HFF-Myc (cell line): ENCODE measurements around the gene APBA3.

Experiments
- DNase-seq: peaks from one replicate; pipeline ENCODE4 v3.0.0-alpha.2; 2011; ENCODE audit warnings: low read depth; ENCODE audit errors: extremely low read depth
- H3K4me3 ChIP-seq: replicated peaks from 2 replicates; pipeline ENCODE4 v1.5.1; 2011; ENCODE audit warnings: low read depth, mild to moderate bottlenecking, control low read depth, low read length
- TF ChIP-seq, protein P1 (sequence below): IDR thresholded peaks from 2 replicates; pipeline ENCODE4 v1.5.1; 2012; ENCODE audit warnings: mild to moderate bottlenecking, low read depth, low read length, control low read depth; ENCODE audit errors: missing control alignments

The APBA3 gene

DNA sequence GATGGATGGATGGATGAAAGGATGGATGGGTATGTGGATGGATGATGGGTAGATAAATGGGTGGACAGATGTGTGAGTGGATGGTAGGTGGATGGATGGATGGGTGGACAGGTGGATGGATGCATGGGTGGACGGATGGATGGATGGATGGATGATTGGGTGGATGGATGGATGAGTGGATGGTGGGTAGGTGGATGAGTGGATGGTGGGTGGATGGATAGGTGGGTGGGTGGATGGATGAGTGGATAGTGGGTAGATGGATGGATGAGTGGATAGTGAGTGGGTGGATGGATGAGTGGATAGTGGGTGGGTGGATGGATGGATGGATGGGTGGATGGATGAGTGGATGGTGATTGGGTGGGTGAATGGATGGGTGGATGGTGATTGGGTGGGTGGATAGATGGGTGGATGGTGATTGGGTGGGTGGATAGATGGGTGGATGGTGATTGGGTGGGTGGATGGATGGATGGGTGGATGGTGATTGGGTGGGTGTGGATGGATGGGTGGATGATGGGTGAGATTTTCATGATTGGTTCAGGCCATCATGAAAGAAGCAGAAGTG is 15.1 kb upstream of the APBA3 start:
- DNase-seq, result no peak
- H3K4me3 ChIP-seq, result no peak overlapping the region
- TF ChIP-seq, protein P1, sequence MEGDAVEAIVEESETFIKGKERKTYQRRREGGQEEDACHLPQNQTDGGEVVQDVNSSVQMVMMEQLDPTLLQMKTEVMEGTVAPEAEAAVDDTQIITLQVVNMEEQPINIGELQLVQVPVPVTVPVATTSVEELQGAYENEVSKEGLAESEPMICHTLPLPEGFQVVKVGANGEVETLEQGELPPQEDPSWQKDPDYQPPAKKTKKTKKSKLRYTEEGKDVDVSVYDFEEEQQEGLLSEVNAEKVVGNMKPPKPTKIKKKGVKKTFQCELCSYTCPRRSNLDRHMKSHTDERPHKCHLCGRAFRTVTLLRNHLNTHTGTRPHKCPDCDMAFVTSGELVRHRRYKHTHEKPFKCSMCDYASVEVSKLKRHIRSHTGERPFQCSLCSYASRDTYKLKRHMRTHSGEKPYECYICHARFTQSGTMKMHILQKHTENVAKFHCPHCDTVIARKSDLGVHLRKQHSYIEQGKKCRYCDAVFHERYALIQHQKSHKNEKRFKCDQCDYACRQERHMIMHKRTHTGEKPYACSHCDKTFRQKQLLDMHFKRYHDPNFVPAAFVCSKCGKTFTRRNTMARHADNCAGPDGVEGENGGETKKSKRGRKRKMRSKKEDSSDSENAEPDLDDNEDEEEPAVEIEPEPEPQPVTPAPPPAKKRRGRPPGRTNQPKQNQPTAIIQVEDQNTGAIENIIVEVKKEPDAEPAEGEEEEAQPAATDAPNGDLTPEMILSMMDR, result no peak

DNA sequence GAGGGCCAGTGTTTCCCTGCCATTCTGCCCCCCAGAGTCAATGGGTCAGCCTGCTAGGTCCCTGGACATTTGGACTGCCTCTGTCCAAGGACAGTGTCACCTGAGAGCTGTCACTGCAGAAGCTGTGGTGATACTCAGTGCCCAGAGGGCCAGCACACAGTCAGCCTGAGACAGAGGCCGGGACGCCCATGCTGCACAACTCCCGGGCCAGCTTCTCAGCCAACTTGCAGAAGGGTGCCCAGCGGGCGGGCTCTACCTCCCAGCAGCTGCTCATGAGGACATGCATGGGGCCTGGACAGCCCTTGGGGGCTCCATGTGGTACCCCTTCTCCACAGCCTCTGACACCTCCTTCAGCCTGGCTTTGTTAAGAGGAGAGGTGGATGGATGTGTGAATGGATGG is 14.3 kb upstream of the APBA3 start:
- TF ChIP-seq, protein P1, result no peak
- DNase-seq, result no peak
- no peak overlapping the region for H3K4me3 ChIP-seq

DNA sequence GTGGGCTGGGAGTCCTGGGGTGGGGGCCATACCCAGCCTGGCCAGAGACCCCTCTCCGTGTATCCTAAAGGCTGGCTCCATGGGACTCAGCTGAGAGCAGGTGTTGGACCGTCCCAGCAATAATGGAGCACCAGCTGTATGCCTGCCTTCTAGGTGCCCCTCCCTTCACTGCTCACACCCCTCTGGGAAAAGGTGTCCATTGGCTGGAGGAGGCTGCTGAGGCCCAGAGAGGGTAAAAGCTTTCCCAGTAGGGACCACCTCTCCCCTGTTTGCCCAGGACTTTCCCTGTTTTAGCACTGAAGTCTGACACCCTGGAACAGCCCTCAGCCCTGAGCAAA is 13.9 kb upstream of the APBA3 start:
- no peak overlapping the region for H3K4me3 ChIP-seq
- TF ChIP-seq, protein P1, result no peak
- no peak for DNase-seq

DNA sequence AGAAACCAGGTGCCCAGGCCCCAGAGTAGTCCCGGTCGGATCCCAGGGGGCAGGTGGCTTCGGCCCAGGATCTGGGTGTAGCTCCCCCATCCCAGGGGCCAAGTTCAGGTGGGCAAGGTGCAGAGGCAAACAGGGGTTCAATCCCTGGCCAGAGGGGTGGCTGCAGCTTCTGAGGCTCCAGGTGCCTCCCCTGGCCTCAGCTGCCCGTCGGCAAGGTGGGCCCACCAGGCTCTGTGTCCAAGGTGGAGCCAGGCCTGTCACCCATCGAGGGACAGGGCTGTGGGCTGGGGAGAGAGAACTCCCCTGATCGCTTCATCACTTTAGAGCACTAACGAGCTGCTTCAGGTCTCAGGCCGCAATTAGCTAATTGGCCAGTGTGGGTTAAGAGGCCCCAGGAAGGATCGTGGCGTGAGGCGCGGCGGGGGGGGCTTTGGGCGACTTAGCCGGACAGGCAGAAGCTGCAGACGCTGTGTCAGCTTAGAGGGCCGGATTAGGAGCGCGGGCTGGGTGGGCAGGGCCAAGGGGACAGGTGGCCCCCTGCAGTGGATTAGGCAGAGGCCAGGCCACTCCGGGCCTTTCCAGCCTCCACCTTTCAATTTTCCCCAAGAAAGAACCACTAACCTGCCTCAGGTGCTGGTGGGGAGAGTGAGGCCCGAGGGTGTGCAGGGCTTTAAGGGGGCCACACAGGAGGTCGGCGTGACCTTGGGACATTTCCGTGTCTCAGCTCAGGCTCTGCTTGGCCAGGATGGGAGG is 13.3 kb upstream of the APBA3 start:
- DNase-seq, result no peak
- H3K4me3 ChIP-seq, result no peak overlapping the region
- TF ChIP-seq, protein P1, result no peak

DNA sequence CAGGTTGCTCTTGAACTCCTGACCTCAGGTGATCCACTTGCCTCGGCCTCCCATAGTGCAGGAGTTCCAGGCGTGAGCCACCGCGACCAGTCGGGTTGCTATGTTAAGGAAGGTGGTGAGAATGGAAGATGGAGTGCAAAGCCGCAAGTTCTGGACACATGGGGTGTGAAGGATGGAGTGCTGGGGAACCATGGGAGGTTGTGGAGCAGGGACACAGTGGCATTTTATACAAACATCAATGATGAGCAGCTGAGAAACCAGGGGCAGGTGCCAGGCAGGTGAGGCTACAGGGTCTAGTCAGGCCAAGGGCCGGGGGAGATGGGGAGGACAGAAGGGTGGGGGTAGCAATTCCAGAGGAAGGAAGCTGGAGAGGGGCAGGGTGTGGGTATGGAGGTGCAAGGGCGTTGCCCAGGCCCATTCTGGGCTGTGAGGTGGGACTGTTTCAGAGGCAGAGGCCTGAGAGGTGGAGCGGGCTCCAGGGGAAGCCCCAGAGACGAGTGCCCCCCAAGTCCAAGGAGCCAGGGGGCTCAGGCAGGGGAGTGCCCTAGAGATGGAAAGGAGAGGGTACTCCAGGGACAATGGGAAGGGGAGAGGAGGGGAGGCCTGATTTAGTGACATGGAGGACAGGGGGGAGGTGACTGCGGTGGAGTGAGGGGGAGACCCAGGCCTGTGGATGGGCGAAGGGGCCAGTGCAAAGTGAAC is 12.5 kb upstream of the APBA3 start:
- no peak overlapping the region for H3K4me3 ChIP-seq
- no peak for DNase-seq
- TF ChIP-seq, protein P1, result no peak

DNA sequence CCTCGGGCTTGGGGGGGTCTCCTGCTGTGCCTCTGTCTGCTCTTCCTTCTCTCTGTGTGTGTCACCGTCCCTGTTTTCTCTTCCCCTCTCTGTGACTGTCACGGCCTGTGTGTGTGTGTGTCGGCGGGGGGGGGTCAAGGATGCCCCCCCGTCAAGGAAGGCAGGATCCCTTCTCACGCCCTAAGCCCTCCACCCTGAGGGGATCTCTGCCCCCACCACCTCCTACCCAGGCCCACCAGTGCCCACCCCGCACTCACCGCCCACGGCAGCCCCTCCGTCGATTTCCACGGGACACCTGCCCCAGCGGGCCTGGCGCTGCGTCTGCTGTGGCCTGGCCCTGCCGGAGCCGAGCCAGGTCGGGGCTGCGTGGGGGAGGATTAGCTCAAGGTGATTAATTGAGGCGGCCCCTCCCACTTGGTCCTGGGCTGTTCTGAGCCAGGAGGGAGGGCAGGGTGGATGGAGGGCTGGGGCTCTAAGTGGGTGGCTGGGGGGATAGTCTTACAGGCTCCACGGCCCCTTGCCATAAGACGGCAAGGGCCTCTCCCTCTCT is 10.5 kb upstream of the APBA3 start, which contains the start of gene RAX2:
TSS of gene RAX2 (minus strand) at position 323 of the 550 bp plus-strand sequence. CDS start 486 bp downstream, outside the sequence.
- TF ChIP-seq, protein P1, result no peak
- no peak for DNase-seq
- H3K4me3 ChIP-seq, result no peak within 1 kb of the TSS
